ENCODE data around the gene ZNF625.

Gene ZNF625

GRCh38 chr19:12159773-12160414, 3.4 kb upstream of the ZNF625 start:
- no peak for DNase-seq (ENCODE audit: low read depth)
- no peak for TF ChIP-seq CTCF (conservative IDR thresholded peaks at IDR 0.05; ENCODE audit: low read depth, low read length)
- H3K4me3 ChIP-seq (ENCODE audit: low read length): no peak overlapping the region

- TF ChIP-seq CTCF (conservative IDR thresholded peaks at IDR 0.05; ENCODE audit: low read depth, low read length): no peak
- peak overlapping the region; percentile 88 for H3K4me3 ChIP-seq (ENCODE audit: low read length)
- DNase-seq (ENCODE audit: low read depth): no peak
Observed at GRCh38 chr19:12155324-12155860, 1.1 kb downstream of the ZNF625 start.

- no peak for DNase-seq (ENCODE audit: low read depth)
- no peak overlapping the region for H3K4me3 ChIP-seq (ENCODE audit: low read length)
- TF ChIP-seq CTCF (conservative IDR thresholded peaks at IDR 0.05; ENCODE audit: low read depth, low read length): no peak
Observed at GRCh38 chr19:12145348-12145747, 11.2 kb downstream of the ZNF625 start.

GRCh38 chr19:12141405-12141736, 15.2 kb downstream of the ZNF625 start:
- no peak overlapping the region for H3K4me3 ChIP-seq (ENCODE audit: low read length)

GRCh38 chr19:12140545-12141404, 15.8 kb downstream of the ZNF625 start:
- TF ChIP-seq CTCF (conservative IDR thresholded peaks at IDR 0.05; ENCODE audit: low read depth, low read length): peak; percentile 86
- peak; percentile 42 for DNase-seq (ENCODE audit: low read depth)

More at GRCh38 chr19:12141405-12141736, 15.2 kb downstream of the ZNF625 start:
- no peak for TF ChIP-seq CTCF (conservative IDR thresholded peaks at IDR 0.05; ENCODE audit: low read depth, low read length)
- DNase-seq (ENCODE audit: low read depth): no peak

GRCh38 chr19:12139885-12140544, 16.5 kb downstream of the ZNF625 start, which contains the start of gene ZNF20:
ZNF20 (minus strand) TSS chr19:12140350; CDS start chr19:12140182, 168 bp downstream.
- peak within 1 kb of the TSS; percentile 84 for H3K4me3 ChIP-seq (ENCODE audit: low read length)
- TF ChIP-seq CTCF (conservative IDR thresholded peaks at IDR 0.05; ENCODE audit: low read depth, low read length): no peak
- DNase-seq (ENCODE audit: low read depth): peak; percentile 83

More at GRCh38 chr19:12140545-12141404, 15.8 kb downstream of the ZNF625 start:
- peak overlapping the region; percentile 84 for H3K4me3 ChIP-seq (ENCODE audit: low read length)

Data from retinal pigment epithelial cell (primary cell).